Measurements from ENCODE around the gene AMPD1.

The AMPD1 gene

DNA sequence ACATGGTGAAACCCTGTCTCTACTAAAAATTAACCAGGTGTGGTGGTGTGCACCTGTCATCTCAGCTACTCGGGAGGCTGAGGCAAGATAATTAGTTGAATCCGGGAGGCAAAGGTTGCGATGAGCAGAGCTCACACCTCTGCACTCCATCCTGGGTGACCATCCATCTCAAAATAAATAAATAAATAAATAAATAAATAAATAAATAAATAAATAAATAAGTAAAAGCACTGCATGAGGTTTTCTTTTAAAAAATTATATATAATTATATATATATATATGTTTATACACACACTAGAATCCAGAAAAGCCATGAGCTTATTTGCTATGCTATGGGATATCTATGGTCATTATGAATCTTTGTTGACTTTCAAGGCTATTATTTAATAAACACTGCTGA lies 2.4 kb downstream of the AMPD1 start:
- Histone ChIP-seq H2AFZ (ENCODE audit: low read depth, low read length, severe bottlenecking) (no peak overlapping the region), H3K27ac (ENCODE audit: low read depth, low read length) (no peak overlapping the region), H4K20me1 (ENCODE audit: low read depth, low read length) (no peaks in the 10 kb centered on the region), H3K9me2 (replicated peaks; ENCODE audit: insufficient read depth, low read length) (no peaks in the 10 kb centered on the region), H3K27me3 (ENCODE audit: low read length) (no peaks in the 10 kb centered on the region), H3K4me3 (ENCODE audit: insufficient read depth, low read length, poor library complexity, severe bottlenecking) (no peak overlapping the region), H3K9ac (ENCODE audit: low read length) (no peak overlapping the region), H3K9me3 (ENCODE audit: insufficient read depth, low read length) (no peaks in the 10 kb centered on the region), H3K4me2 (ENCODE audit: low read depth, low read length, poor library complexity, severe bottlenecking) (no peak overlapping the region), H3K36me3 (ENCODE audit: low read length) (no peaks in the 10 kb centered on the region), H3K79me2 (ENCODE audit: insufficient read depth, low read length) (no peaks in the 10 kb centered on the region), H3F3A (ENCODE audit: insufficient read depth) (no peaks in the 10 kb centered on the region)
- no peak for TF ChIP-seq EZH2phosphoT487 (conservative IDR thresholded peaks at IDR 0.05; ENCODE audit: low read length)
- TF ChIP-seq, protein P1, sequence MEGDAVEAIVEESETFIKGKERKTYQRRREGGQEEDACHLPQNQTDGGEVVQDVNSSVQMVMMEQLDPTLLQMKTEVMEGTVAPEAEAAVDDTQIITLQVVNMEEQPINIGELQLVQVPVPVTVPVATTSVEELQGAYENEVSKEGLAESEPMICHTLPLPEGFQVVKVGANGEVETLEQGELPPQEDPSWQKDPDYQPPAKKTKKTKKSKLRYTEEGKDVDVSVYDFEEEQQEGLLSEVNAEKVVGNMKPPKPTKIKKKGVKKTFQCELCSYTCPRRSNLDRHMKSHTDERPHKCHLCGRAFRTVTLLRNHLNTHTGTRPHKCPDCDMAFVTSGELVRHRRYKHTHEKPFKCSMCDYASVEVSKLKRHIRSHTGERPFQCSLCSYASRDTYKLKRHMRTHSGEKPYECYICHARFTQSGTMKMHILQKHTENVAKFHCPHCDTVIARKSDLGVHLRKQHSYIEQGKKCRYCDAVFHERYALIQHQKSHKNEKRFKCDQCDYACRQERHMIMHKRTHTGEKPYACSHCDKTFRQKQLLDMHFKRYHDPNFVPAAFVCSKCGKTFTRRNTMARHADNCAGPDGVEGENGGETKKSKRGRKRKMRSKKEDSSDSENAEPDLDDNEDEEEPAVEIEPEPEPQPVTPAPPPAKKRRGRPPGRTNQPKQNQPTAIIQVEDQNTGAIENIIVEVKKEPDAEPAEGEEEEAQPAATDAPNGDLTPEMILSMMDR (IDR thresholded peaks at IDR 0.05; ENCODE audit: insufficient read depth, low read length, poor library complexity, severe bottlenecking) = no peak

DNA sequence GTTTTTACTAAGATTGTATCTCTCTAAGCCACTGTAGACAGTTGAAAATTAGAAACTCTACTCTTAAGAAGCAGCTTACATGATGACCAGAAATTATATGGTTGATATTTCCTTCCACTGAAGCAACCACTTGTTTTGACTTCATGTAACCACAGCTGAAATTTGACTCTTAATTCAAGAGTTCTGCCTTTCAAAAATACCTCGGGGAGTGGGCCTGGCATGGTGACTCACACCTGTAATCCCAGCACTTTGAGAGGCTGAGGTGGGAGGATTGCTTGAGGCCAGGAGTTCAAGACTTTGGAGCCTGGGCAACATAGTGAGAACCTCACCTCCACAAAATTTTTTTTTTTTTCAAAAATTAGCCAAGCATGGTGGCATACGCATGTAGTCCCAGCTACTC lies 4.3 kb downstream of the AMPD1 start:
- Histone ChIP-seq H3K4me3 (ENCODE audit: insufficient read depth, low read length, poor library complexity, severe bottlenecking) (no peak overlapping the region), H2AFZ (ENCODE audit: low read depth, low read length, severe bottlenecking) (no peak overlapping the region), H3K9ac (ENCODE audit: low read length) (no peak overlapping the region), H3K79me2 (ENCODE audit: insufficient read depth, low read length) (no peaks in the 10 kb centered on the region), H3K9me3 (ENCODE audit: insufficient read depth, low read length) (no peaks in the 10 kb centered on the region), H3K9me2 (replicated peaks; ENCODE audit: insufficient read depth, low read length) (no peaks in the 10 kb centered on the region), H3K27ac (ENCODE audit: low read depth, low read length) (no peak overlapping the region), H3K36me3 (ENCODE audit: low read length) (no peaks in the 10 kb centered on the region), H4K20me1 (ENCODE audit: low read depth, low read length) (no peaks in the 10 kb centered on the region), H3F3A (ENCODE audit: insufficient read depth) (no peaks in the 10 kb centered on the region), H3K27me3 (ENCODE audit: low read length) (no peaks in the 10 kb centered on the region), H3K4me2 (ENCODE audit: low read depth, low read length, poor library complexity, severe bottlenecking) (no peak overlapping the region)
- TF ChIP-seq, protein P1 (IDR thresholded peaks at IDR 0.05; ENCODE audit: insufficient read depth, low read length, poor library complexity, severe bottlenecking) = no peak
- no peak for TF ChIP-seq EZH2phosphoT487 (conservative IDR thresholded peaks at IDR 0.05; ENCODE audit: low read length)

DNA sequence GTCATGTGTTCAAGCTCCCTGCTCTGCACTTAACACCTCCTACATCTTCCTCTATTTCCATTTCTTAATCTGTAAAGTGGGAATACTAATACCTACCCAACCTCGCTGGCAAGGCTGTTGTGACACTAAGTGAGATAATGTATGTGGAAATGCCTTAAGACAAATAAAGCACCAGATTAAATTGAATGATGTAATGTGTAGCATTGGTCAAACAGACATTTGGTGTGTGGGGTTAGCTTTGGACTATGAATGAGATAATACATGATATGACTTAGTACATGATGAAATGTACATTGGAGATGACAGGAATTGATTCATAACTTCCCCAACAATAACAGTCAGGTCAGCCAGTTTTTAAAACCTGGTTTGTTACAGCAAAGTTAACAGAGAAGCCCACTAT lies 5.2 kb downstream of the AMPD1 start:
- Histone ChIP-seq H4K20me1 (ENCODE audit: low read depth, low read length) (no peaks in the 10 kb centered on the region), H3K79me2 (ENCODE audit: insufficient read depth, low read length) (no peaks in the 10 kb centered on the region), H3K36me3 (ENCODE audit: low read length) (no peaks in the 10 kb centered on the region), H3F3A (ENCODE audit: insufficient read depth) (no peaks in the 10 kb centered on the region), H3K27ac (ENCODE audit: low read depth, low read length) (no peak overlapping the region), H3K4me3 (ENCODE audit: insufficient read depth, low read length, poor library complexity, severe bottlenecking) (no peak overlapping the region), H3K9ac (ENCODE audit: low read length) (no peak overlapping the region), H3K27me3 (ENCODE audit: low read length) (no peaks in the 10 kb centered on the region), H3K9me2 (replicated peaks; ENCODE audit: insufficient read depth, low read length) (no peaks in the 10 kb centered on the region), H2AFZ (ENCODE audit: low read depth, low read length, severe bottlenecking) (no peak overlapping the region), H3K9me3 (ENCODE audit: insufficient read depth, low read length) (no peaks in the 10 kb centered on the region), H3K4me2 (ENCODE audit: low read depth, low read length, poor library complexity, severe bottlenecking) (no peak overlapping the region)
- no peak for TF ChIP-seq EZH2phosphoT487 (conservative IDR thresholded peaks at IDR 0.05; ENCODE audit: low read length)
- TF ChIP-seq, protein P1 (IDR thresholded peaks at IDR 0.05; ENCODE audit: insufficient read depth, low read length, poor library complexity, severe bottlenecking) = no peak

All from SU-DHL-6 (cell line).